Measurements from ENCODE around the gene SYTL1.

Gene SYTL1

DNA sequence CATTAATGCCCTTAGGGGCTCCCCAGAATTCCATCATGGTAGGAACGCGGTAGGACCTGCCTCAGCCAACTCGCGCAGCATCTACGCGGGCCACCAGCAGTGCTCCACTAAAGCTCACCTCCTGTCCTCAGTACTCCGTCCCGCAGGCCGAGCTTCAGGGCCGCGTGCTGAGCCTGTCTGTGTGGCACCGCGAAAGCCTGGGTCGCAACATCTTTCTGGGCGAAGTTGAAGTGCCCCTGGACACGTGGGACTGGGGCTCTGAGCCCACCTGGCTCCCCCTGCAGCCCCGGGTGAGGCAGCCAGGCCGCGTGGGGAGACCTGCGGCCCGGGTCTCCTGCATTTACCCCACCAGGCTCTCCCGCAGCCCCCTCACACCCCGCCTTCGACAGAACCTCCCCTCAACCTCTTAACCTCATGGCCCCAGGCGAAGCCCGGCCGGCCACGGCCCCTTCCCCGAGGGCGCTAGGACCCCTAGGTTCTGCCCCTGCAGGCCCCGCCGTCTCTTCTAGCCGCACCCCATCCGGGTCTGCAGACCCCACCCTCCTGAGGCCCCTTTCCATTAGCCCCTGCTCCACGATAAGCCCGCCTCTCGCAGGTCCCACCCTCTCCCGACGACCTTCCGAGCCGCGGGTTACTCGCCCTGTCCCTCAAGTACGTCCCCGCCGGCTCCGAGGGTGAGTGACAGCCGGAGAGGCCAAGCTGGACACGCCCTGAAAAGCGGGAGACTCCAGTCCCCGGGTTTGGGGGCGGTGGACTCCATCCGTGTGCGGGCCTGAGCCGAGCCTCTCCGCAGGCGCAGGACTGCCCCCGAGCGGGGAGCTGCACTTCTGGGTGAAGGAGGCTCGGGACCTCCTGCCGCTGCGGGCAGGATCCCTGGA, 9.1 kb downstream of the SYTL1 start:
- DNase-seq (ENCODE audit: low read depth): no peak
- no peak for TF ChIP-seq CTCF (conservative IDR thresholded peaks at IDR 0.05; ENCODE audit: control insufficient read depth, insufficient read depth, low read depth, low read length)
- no peak overlapping the region for H3K4me3 ChIP-seq (ENCODE audit: control insufficient read depth, low read depth, low read length)

GRCh38 chr1:27351541-27352107, 9.8 kb downstream of the SYTL1 start:
- DNase-seq (ENCODE audit: low read depth): no peak
- TF ChIP-seq CTCF (conservative IDR thresholded peaks at IDR 0.05; ENCODE audit: control insufficient read depth, insufficient read depth, low read depth, low read length): no peak
- no peak overlapping the region for H3K4me3 ChIP-seq (ENCODE audit: control insufficient read depth, low read depth, low read length)

GRCh38 chr1:27353166-27353565, 11.3 kb downstream of the SYTL1 start:
- H3K4me3 ChIP-seq (ENCODE audit: control insufficient read depth, low read depth, low read length): no peak overlapping the region
- DNase-seq (ENCODE audit: low read depth): no peak
- no peak for TF ChIP-seq CTCF (conservative IDR thresholded peaks at IDR 0.05; ENCODE audit: control insufficient read depth, insufficient read depth, low read depth, low read length)

- DNase-seq (ENCODE audit: low read depth): no peak
- no peak overlapping the region for H3K4me3 ChIP-seq (ENCODE audit: control insufficient read depth, low read depth, low read length)
- no peak for TF ChIP-seq CTCF (conservative IDR thresholded peaks at IDR 0.05; ENCODE audit: control insufficient read depth, insufficient read depth, low read depth, low read length)
Measured at GRCh38 chr1:27353629-27354028, 11.8 kb downstream of the SYTL1 start.

DNA sequence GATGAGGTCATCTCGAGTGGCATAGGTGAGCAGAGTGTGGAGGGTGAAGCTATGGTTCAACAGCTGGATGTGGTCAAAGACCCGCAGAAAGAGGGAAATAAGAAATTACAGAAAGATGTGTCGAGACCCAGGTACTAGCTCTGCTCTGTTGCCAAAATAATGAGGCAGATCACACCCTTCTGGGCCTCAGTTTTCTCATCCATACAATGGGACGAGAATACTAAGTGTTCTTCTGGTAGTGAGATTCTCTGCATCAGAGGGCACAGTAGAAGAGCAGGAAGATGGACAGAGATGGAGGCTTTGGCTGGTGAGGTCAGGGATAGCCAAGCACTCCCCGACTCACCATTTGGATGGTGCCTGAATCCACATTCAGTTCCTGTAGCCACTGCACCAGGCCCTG, 13.9 kb downstream of the SYTL1 start:
- no peak for DNase-seq (ENCODE audit: low read depth)
- TF ChIP-seq CTCF (conservative IDR thresholded peaks at IDR 0.05; ENCODE audit: control insufficient read depth, insufficient read depth, low read depth, low read length): no peak
- no peak overlapping the region for H3K4me3 ChIP-seq (ENCODE audit: control insufficient read depth, low read depth, low read length)

GRCh38 chr1:27356277-27356618, 14.4 kb downstream of the SYTL1 start:
- TF ChIP-seq CTCF (conservative IDR thresholded peaks at IDR 0.05; ENCODE audit: control insufficient read depth, insufficient read depth, low read depth, low read length): no peak
- no peak for DNase-seq (ENCODE audit: low read depth)
- no peak overlapping the region for H3K4me3 ChIP-seq (ENCODE audit: control insufficient read depth, low read depth, low read length)

Data from fibroblast of mammary gland (primary cell).